Gastrocnemius medialis (tissue), 4 donors: ENCODE results near the gene GCDH.

Source experiments
- POLR2A ChIP-seq, 2 donors: fragments of 450-650 bp; IDR thresholded peaks; one replicate each; pipeline ENCODE4 v1.6.1; 2017; ENCODE audit warnings: antibody characterized with exemption in 2 of 2, mild to moderate bottlenecking in 2 of 2, moderate library complexity in 2 of 2
- TF ChIP-seq, protein P1 (sequence below), 5 experiments: fragments of 450-650 bp in 3 of 5; fragments of 200-600 bp in 2 of 5; sonication (generic) in 2 of 5; IDR thresholded peaks in 4 of 5; conservative IDR thresholded peaks in 1 of 5; 1 replicate in 4 of 5; 2 replicates in 1 of 5; pipeline ENCODE4 v1.5.1; 2016 to 2019; ENCODE audit warnings: antibody characterized with exemption in 5 of 5, mild to moderate bottlenecking in 3 of 5, moderate library complexity in 3 of 5

DNA sequence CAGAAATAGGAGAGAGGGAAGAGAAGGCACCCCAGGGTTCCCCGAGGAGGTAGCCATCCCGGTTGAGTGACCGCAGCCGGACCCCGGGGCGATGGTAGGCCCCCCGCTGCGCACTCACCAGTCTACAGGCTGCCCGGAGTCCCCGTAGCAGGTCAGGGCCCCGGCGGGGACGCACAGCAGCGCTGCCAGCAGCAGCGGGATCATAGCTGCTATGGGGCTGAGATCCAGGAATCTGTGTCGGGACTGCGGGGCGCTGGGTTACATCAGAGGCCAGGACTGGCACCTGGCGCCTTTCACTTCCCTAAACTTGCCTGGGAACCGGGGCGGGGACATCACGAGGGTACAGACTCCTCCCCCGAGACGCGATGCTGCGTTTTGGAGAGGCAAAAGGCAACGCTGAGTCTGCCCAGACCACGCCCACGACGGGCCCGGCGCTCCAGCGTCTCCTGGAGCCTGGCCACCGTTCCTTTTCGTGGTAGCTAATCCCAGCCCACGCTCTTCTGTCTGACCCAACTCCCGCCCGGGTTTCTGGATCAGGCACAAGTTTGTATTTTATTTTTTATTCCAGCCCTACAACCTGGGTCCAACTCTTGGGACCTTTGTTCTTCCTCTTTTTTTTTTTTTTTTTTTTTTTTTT lies 9.7 kb upstream of the GCDH start, which contains the start of gene DNASE2:
- TF ChIP-seq, protein P1, sequence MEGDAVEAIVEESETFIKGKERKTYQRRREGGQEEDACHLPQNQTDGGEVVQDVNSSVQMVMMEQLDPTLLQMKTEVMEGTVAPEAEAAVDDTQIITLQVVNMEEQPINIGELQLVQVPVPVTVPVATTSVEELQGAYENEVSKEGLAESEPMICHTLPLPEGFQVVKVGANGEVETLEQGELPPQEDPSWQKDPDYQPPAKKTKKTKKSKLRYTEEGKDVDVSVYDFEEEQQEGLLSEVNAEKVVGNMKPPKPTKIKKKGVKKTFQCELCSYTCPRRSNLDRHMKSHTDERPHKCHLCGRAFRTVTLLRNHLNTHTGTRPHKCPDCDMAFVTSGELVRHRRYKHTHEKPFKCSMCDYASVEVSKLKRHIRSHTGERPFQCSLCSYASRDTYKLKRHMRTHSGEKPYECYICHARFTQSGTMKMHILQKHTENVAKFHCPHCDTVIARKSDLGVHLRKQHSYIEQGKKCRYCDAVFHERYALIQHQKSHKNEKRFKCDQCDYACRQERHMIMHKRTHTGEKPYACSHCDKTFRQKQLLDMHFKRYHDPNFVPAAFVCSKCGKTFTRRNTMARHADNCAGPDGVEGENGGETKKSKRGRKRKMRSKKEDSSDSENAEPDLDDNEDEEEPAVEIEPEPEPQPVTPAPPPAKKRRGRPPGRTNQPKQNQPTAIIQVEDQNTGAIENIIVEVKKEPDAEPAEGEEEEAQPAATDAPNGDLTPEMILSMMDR (IDR thresholded peaks at IDR 0.05 in 4 of 5, conservative IDR thresholded peaks at IDR 0.05 in 1 of 5), result no peak
- peak; percentile 63 to 73 for TF ChIP-seq POLR2A (IDR thresholded peaks at IDR 0.05)
